Keratinocyte (primary cell): ENCODE data around the gene RIPOR2. TPM values are rescaled to one million over a fixed set of nuclear protein-coding genes. Genes with fewer than 3 reads are reported as not detected.

Source experiments
- DNase-seq: peaks from one replicate; pipeline ENCODE4 v3.0.0-alpha.2; 2011; ENCODE audit warnings: low read depth, missing footprints, low spot score
- FAIRE-seq: peaks from 2 replicates; lab custom pipeline; 2011; peaks lifted over from hg19 to GRCh38; lab: Jason Lieb, UNC
- H2AFZ ChIP-seq: 2 replicates; pipeline ENCODE4 v1.6.0; 2012; ENCODE audit warnings: low read length, control low read depth, inconsistent platforms; ENCODE audit not compliant: control insufficient read depth
- H3K27ac ChIP-seq: 2 replicates; pipeline ENCODE4 v1.5.1; 2011; ENCODE audit warnings: low read length; ENCODE audit not compliant: control insufficient read depth, insufficient read depth
- H3K27me3 ChIP-seq: 3 replicates; pipeline ENCODE4 v1.6.0; 2011; ENCODE audit warnings: low read length; ENCODE audit not compliant: control insufficient read depth, insufficient read depth; ENCODE audit errors: extremely low read depth
- H3K36me3 ChIP-seq, 2 experiments: 2 replicates in 1 of 2; 3 replicates in 1 of 2; pipeline ENCODE4 v1.5.1; 2011; ENCODE audit warnings: low read length in 2 of 2, mild to moderate bottlenecking in 1 of 2; ENCODE audit not compliant: control insufficient read depth in 2 of 2, insufficient read depth in 2 of 2; ENCODE audit errors: extremely low read depth in 1 of 2
- H3K4me1 ChIP-seq: 3 replicates; pipeline ENCODE4 v1.5.1; 2011; ENCODE audit warnings: low read length; ENCODE audit not compliant: control insufficient read depth, insufficient read depth; ENCODE audit errors: extremely low read depth
- H3K4me2 ChIP-seq: 3 replicates; pipeline ENCODE4 v1.6.0; 2011; ENCODE audit warnings: low read depth, low read length; ENCODE audit not compliant: control insufficient read depth, insufficient read depth; ENCODE audit errors: extremely low read depth
- H3K4me3 ChIP-seq, 3 experiments: fragments of 200-600 bp in 1 of 3; sonication (generic) in 1 of 3; 2 replicates in 2 of 3; 3 replicates in 1 of 3; pipeline ENCODE4 v1.5.1; 2011 to 2016; ENCODE audit warnings: low read length in 3 of 3, mild to moderate bottlenecking in 3 of 3, control low read depth in 2 of 3, inconsistent platforms in 1 of 3, low read depth in 1 of 3, mixed read lengths in 1 of 3, mixed run types in 1 of 3, moderate library complexity in 1 of 3; ENCODE audit not compliant: control insufficient read depth in 2 of 3, insufficient read depth in 2 of 3; ENCODE audit errors: extremely low read depth in 1 of 3
- H3K79me2 ChIP-seq: 2 replicates; pipeline ENCODE4 v1.6.0; 2012; ENCODE audit warnings: low read length; ENCODE audit not compliant: control insufficient read depth, insufficient read depth
- H3K9ac ChIP-seq: 3 replicates; pipeline ENCODE4 v1.6.0; 2011; ENCODE audit warnings: low read length; ENCODE audit not compliant: control insufficient read depth, insufficient read depth; ENCODE audit errors: extremely low read depth
- H3K9me1 ChIP-seq: 3 replicates; pipeline ENCODE4 v1.6.0; 2011; ENCODE audit warnings: low read length; ENCODE audit not compliant: control insufficient read depth, insufficient read depth; ENCODE audit errors: extremely low read depth
- H3K9me3 ChIP-seq: 2 replicates; pipeline ENCODE4 v1.5.1; 2012; ENCODE audit warnings: low read depth, low read length; ENCODE audit not compliant: control insufficient read depth
- H4K20me1 ChIP-seq: 3 replicates; pipeline ENCODE4 v1.6.0; 2011; ENCODE audit warnings: low read length; ENCODE audit not compliant: control insufficient read depth, insufficient read depth; ENCODE audit errors: extremely low read depth
- EZH2 ChIP-seq: IDR thresholded peaks from one replicate; pipeline ENCODE4 v1.6.1; 2012; ENCODE audit warnings: inconsistent platforms, mild to moderate bottlenecking, low read length, moderate library complexity
- dilution Hi-C: fragments of 300-500 bp; cut with MboI; formaldehyde crosslinking; loops from one replicate; pipeline ENCODE4 v1.7.0; 2020; ENCODE audit warnings: low sequenced_read_pairs; ENCODE audit not compliant: extremely low pct_ligation_motif_present
- polyA plus RNA-seq, 5 experiments: library from polyadenylated mRNA; depleted of rRNA in 3 of 5; stranded (reverse) in 3 of 5; stranded (forward) in 1 of 5; unstranded in 1 of 5; fragments of >200 nt; gene quantifications; 1 replicate in 1 of 5; 2 replicates in 3 of 5; 3 replicates in 1 of 5; pipeline versions ENCODE4 v1.2.1 to v1.2.3, GENCODE V29; 2011 to 2012; ENCODE audit warnings: missing spikeins in 2 of 5, low read depth in 1 of 5, low replicate concordance in 1 of 5
- TF ChIP-seq, protein P1 (sequence below), 3 experiments: IDR thresholded peaks in 1 of 3; conservative IDR thresholded peaks in 1 of 3; optimal IDR thresholded peaks in 1 of 3; 2 replicates in 2 of 3; 3 replicates in 1 of 3; pipeline versions ENCODE3 to v1.5.1; 2011; ENCODE audit warnings: low read length in 3 of 3, mild to moderate bottlenecking in 3 of 3, moderate library complexity in 2 of 3, control low read depth in 1 of 3, inconsistent platforms in 1 of 3; ENCODE audit not compliant: insufficient read depth in 2 of 3; ENCODE audit errors: extremely low read depth in 1 of 3

The RIPOR2 gene
- polyA plus RNA-seq, 1 donor (not counting 4 experiments of a cell fraction or from before 2014, with no cell fraction given): 0.07 TPM

DNA sequence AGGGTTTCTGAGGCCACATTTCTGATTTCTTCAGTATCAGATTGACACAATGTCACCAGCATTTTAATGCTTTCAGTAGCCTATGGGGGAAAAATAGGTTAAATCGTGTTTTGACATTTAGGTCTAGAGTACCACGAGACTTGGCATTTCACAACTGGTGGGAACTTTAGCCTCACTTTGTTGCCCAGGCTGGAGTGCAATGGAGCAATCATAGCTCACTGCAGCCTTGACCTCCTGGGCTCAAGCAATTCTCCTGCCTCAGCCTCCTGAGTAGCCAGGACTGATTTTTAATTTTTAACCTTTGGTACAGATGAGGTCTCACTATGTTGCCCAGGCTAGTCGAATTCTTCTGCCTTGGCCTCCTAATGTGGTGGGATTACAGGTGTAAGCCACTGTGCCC lies 126.0 kb downstream of the RIPOR2 start:
- DNase-seq: no peak
- no peaks in the 10 kb centered on the region for H4K20me1 ChIP-seq
- dilution Hi-C loops: no loop called here
- H3K4me1 ChIP-seq: no peaks in the 10 kb centered on the region
- H3K4me3 ChIP-seq: no peak overlapping the region
- TF ChIP-seq, protein P1, sequence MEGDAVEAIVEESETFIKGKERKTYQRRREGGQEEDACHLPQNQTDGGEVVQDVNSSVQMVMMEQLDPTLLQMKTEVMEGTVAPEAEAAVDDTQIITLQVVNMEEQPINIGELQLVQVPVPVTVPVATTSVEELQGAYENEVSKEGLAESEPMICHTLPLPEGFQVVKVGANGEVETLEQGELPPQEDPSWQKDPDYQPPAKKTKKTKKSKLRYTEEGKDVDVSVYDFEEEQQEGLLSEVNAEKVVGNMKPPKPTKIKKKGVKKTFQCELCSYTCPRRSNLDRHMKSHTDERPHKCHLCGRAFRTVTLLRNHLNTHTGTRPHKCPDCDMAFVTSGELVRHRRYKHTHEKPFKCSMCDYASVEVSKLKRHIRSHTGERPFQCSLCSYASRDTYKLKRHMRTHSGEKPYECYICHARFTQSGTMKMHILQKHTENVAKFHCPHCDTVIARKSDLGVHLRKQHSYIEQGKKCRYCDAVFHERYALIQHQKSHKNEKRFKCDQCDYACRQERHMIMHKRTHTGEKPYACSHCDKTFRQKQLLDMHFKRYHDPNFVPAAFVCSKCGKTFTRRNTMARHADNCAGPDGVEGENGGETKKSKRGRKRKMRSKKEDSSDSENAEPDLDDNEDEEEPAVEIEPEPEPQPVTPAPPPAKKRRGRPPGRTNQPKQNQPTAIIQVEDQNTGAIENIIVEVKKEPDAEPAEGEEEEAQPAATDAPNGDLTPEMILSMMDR (optimal IDR thresholded peaks at IDR 0.05 in 1 of 3, IDR thresholded peaks at IDR 0.05 in 1 of 3, conservative IDR thresholded peaks at IDR 0.05 in 1 of 3; ENCODE audit: extremely low read depth in 1 of 3, insufficient read depth in 2 of 3, low read length in 3 of 3): no peak
- no peak for TF ChIP-seq EZH2
- no peak overlapping the region for H2AFZ ChIP-seq
- no peak overlapping the region for H3K27ac ChIP-seq
- H3K4me2 ChIP-seq: no peak overlapping the region
- FAIRE-seq: no peak
- no peak overlapping the region for H3K9ac ChIP-seq
- H3K79me2 ChIP-seq: no peaks in the 10 kb centered on the region
- no peaks in the 10 kb centered on the region for H3K9me1 ChIP-seq
- H3K9me3 ChIP-seq: no peaks in the 10 kb centered on the region
- no peaks in the 10 kb centered on the region for H3K27me3 ChIP-seq
- H3K36me3 ChIP-seq: no peaks in the 10 kb centered on the region

DNA sequence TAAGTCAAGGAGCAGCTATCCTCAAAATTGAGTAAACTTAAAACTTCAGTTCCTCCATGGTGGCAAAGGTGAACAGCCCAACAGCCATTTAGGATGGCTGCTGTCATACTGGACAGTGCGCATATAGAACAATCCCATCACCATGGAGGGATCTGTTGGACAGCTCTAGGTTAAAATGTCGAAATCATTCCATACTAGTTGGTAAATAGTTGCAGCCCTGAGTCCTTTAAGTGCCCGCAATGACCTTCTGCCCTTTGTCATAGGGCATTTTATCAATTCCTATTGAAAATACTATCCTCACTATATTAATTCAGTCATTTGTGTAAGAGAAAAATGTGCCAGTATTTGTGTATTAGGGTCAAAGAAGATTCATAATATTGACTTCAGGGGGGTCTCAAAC lies 128.2 kb downstream of the RIPOR2 start:
- H3K79me2 ChIP-seq: no peaks in the 10 kb centered on the region
- H3K27ac ChIP-seq: no peak overlapping the region
- H2AFZ ChIP-seq: no peak overlapping the region
- H3K9me3 ChIP-seq: no peaks in the 10 kb centered on the region
- H3K9ac ChIP-seq: no peak overlapping the region
- DNase-seq (no peak), FAIRE-seq (no peak)
- TF ChIP-seq EZH2: no peak
- TF ChIP-seq, protein P1 (optimal IDR thresholded peaks at IDR 0.05 in 1 of 3, IDR thresholded peaks at IDR 0.05 in 1 of 3, conservative IDR thresholded peaks at IDR 0.05 in 1 of 3; ENCODE audit: extremely low read depth in 1 of 3, insufficient read depth in 2 of 3, low read length in 3 of 3): no peak
- H3K9me1 ChIP-seq: no peaks in the 10 kb centered on the region
- no peak overlapping the region for H3K4me2 ChIP-seq
- no peaks in the 10 kb centered on the region for H3K27me3 ChIP-seq
- dilution Hi-C loops: no loop called here
- no peaks in the 10 kb centered on the region for H3K4me1 ChIP-seq
- H4K20me1 ChIP-seq: no peaks in the 10 kb centered on the region
- no peak overlapping the region for H3K4me3 ChIP-seq
- H3K36me3 ChIP-seq: no peaks in the 10 kb centered on the region
